GM06990 (cell line): ENCODE data around the gene SLC10A4.

Experiments used
- DNase-seq: peaks from one replicate; pipeline ENCODE4 v3.0.0-alpha.2; 2011; ENCODE audit not compliant: insufficient read length; ENCODE audit errors: extremely low read depth
- H3K27me3 ChIP-seq: replicated peaks from 2 replicates; pipeline ENCODE4 v1.6.0; 2011; ENCODE audit warnings: low read length; ENCODE audit not compliant: control insufficient read depth, insufficient read depth
- H3K36me3 ChIP-seq: 2 replicates; pipeline ENCODE4 v1.5.1; 2011; ENCODE audit warnings: low read length; ENCODE audit not compliant: control insufficient read depth, insufficient read depth
- H3K4me3 ChIP-seq: replicated peaks from 2 replicates; pipeline ENCODE4 v1.5.1; 2011; ENCODE audit warnings: low read depth, mild to moderate bottlenecking, control low read depth, low read length
- TF ChIP-seq, protein P1 (sequence below): IDR thresholded peaks from 2 replicates; pipeline ENCODE4 v1.5.1; 2011; ENCODE audit warnings: low read length, control low read depth, mild to moderate bottlenecking, inconsistent platforms; ENCODE audit not compliant: insufficient read depth, poor library complexity, severe bottlenecking

Gene SLC10A4

DNA sequence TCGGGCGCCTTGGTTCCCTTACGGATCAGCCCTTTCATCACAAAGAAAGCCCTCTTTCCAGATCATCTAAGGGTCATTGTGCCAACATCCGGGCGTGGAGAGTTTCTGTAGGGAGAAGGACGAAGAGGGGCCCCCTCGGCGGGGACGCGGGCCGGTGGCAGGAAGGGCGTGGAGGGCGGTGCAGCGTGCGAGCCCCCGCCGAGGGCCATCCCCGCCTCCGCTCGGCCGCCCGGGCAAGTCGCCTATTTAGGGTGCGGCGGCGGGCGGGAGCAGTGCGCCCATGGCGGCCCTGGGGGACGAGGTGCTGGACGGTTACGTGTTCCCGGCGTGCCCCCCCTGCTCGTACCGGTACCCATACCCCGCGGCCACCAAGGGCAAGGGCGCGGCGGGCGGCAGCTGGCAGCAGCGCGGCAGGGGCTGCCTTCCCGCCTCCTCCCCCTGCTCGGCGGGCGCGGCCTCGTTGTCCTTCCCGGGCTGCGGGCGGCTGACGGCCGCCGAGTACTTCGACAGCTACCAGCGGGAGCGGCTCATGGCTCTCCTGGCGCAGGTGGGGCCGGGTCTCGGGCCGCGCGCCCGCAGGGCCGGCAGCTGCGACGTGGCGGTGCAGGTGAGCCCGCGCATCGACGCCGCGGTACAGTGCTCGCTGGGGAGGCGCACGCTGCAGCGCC is 7.0 kb downstream of the SLC10A4 start, which contains the start of gene ZAR1:
Gene ZAR1 (plus strand): TSS at position 241 of the 668 bp plus-strand sequence. CDS start 40 bp downstream, at position 281.
- TF ChIP-seq, protein P1, sequence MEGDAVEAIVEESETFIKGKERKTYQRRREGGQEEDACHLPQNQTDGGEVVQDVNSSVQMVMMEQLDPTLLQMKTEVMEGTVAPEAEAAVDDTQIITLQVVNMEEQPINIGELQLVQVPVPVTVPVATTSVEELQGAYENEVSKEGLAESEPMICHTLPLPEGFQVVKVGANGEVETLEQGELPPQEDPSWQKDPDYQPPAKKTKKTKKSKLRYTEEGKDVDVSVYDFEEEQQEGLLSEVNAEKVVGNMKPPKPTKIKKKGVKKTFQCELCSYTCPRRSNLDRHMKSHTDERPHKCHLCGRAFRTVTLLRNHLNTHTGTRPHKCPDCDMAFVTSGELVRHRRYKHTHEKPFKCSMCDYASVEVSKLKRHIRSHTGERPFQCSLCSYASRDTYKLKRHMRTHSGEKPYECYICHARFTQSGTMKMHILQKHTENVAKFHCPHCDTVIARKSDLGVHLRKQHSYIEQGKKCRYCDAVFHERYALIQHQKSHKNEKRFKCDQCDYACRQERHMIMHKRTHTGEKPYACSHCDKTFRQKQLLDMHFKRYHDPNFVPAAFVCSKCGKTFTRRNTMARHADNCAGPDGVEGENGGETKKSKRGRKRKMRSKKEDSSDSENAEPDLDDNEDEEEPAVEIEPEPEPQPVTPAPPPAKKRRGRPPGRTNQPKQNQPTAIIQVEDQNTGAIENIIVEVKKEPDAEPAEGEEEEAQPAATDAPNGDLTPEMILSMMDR: no peak
- Histone ChIP-seq H3K4me3 (no peak within 1 kb of the TSS), H3K27me3 (no peaks in the 10 kb centered on the region; the same call in 1 of the 2 replicates), H3K36me3 (no peaks in the 10 kb centered on the region)
- no peak for DNase-seq

DNA sequence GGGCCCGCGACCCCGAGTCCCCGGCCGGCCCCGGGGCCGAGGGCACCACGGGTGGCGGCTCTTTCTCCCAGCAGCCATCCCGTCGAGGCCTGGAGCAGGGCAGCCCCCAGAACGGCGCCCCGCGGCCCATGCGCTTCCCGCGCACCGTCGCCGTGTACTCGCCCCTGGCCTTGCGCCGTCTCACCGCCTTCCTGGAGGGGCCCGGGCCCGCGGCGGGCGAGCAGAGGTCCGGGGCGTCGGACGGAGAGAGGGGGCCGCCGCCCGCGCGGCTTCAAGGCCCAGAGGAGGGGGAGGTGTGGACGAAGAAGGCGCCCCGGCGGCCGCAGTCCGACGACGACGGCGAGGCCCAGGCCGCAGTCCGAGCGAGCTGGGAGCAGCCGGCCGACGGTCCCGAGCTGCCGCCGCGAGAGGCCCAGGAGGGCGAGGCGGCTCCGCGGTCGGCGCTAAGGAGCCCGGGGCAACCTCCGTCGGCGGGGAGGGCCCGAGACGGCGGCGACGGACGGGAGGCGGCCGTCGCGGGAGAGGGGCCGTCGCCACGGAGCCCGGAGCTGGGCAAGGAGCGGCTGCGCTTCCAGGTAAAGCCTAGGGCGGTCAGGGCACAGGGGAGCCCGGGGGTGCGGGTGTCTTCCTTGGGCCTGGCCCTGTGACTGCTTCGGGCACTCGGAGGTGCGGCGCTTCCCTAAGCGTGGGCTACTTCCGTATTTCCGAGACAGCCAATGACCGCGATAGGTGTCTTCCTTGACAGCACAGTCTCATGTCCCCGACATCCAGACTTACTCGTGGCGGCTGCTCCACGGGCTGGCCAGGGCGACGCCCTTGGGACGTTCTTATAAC is 7.8 kb downstream of the SLC10A4 start:
- TF ChIP-seq, protein P1: no peak
- no peak for DNase-seq
- no peak overlapping the region for H3K4me3 ChIP-seq

DNA sequence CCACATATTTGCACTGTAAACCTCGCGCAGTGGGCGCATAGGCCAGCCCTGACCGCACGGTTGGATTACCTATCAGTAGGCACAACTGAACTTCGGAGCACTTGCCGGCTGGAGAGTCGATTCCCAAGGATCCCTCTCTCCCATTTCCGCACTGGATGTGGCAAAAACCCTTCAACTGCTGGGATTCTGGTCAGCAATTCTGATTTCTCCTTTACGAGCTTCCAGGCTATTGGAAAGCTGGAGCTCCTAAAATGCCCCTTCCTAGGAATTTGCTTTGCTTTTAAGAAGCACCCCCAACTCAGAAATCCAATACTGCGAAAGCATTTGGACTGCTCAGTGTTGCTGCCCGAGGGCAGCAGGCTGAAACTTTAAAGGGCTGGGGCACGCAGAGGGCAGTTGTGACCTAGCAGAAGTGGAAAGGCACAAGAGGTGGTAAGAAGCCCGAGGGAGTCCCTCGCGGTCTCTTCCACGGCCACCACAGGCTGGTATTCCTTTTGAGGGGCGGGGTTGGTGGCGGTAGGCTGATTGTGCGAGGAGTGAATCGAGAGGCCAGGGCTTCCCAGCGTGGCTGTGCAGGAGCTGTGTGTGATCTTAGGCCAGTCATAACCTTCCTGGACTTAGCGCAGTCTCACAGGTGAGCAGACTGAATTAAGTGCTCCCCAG is 8.5 kb downstream of the SLC10A4 start:
- Histone ChIP-seq H3K27me3 (no peaks in the 10 kb centered on the region; the same call in 1 of the 2 replicates), H3K4me3 (no peak overlapping the region), H3K36me3 (peaks cover 1% of the 10 kb centered on the region; the same call in 1 of the 2 replicates)
- TF ChIP-seq, protein P1: no peak
- DNase-seq: no peak

More for the DNA sequence above, 7.8 kb downstream of the SLC10A4 start:
- Histone ChIP-seq H3K27me3 (no peaks in the 10 kb centered on the region; the same call in 1 of the 2 replicates), H3K36me3 (peaks cover 1% of the 10 kb centered on the region; the same call in 1 of the 2 replicates)

DNA sequence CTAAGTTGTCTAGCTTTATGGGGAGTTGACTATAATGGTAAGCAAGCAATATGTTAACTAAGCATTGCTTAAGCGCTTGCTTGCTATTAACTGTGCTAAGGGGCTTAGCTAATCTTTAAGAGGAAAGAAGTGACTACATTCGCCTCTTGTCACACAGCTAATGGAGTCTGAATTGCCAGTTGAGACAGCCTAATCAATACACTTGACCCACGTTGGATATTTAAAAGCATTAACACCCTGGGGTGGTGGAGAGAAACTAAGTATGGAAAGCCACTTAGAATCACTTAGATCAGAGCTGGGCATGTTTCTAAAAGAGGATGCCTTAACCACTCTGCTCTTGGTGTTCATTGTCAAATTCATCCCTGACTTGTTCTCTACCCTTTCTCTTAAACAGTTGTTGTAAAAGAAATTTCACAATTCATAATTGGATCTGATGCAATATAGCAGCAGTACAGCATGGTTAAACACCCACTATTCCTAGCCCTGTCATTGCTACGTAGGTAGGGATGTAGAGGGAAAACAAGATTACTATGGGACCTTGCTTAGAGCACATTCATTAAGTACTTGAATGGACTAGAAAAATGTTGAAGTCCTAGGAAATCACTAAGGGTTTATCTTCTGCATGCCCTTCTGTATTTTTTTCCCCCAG is 10.4 kb downstream of the SLC10A4 start:
- DNase-seq: no peak
- no peak overlapping the region for H3K4me3 ChIP-seq
- H3K36me3 ChIP-seq: peaks cover 1% of the 10 kb centered on the region; the same call in 1 of the 2 replicates
- TF ChIP-seq, protein P1: no peak
- H3K27me3 ChIP-seq: no peaks in the 10 kb centered on the region; the same call in 1 of the 2 replicates

DNA sequence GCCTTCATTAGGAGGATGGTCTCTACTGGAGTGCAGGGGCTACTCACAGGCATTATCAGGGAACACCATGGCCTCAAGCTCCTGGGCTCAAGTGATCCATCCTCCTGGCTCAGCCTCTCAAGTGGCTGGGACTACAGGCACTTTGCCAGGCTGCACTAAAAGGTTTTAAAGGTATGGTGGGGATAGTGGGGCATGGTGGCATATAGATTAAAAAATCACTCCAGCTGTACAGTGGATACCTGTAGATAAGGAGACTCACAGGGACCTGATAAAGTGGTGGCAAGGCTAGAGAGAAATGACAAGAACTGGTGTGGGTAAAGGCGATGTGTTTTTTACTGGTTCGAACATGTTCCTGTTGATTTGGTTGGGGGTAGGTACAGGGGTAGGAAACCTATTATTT is 12.8 kb downstream of the SLC10A4 start:
- TF ChIP-seq, protein P1: no peak
- DNase-seq: no peak
- Histone ChIP-seq H3K36me3 (peaks cover 1% of the 10 kb centered on the region; the same call in 1 of the 2 replicates), H3K27me3 (no peaks in the 10 kb centered on the region), H3K4me3 (no peak overlapping the region)
